Urinary bladder (tissue), 4 donors: ENCODE measurements around the gene COX4I2. TPM values are rescaled to one million over a fixed set of nuclear protein-coding genes. Genes with fewer than 3 reads are reported as not detected.

Experiments used
- DNase-seq: peaks from one replicate; pipeline ENCODE4 v3.0.0-alpha.2; 2015; ENCODE audit errors: extremely low spot score
- H3K27ac ChIP-seq: one replicate; pipeline ENCODE4 v1.5.1; 2013; ENCODE audit warnings: low read depth, mild to moderate bottlenecking, moderate library complexity
- H3K36me3 ChIP-seq: one replicate; pipeline ENCODE4 v1.6.1; 2013; ENCODE audit warnings: mild to moderate bottlenecking, moderate library complexity; ENCODE audit not compliant: insufficient read depth
- H3K4me1 ChIP-seq: one replicate; pipeline ENCODE4 v1.6.1; 2013; ENCODE audit warnings: mild to moderate bottlenecking, moderate library complexity; ENCODE audit not compliant: insufficient read depth
- H3K4me3 ChIP-seq: one replicate; pipeline ENCODE4 v1.5.1; 2013; ENCODE audit warnings: low read depth, low read length
- WGBS: extraction: QIAGEN DNeasy Blood & Tissue Kit; methylation state at CpG from one replicate; pipeline ENCODE4 v1.1.7; 2013; 5-methylcytosine and 5-hydroxymethylcytosine counted together
- polyA plus RNA-seq: library from polyadenylated mRNA; stranded (reverse); fragments of 200-250 nt; gene quantifications from one replicate; pipeline ENCODE4 v1.2.3, GENCODE V29; 2013
- total RNA-seq: library from RNA; depleted of rRNA; stranded (reverse); fragments of >200 nt; gene quantifications from one replicate; pipeline ENCODE4 v1.2.3, GENCODE V29; 2014
- donor health status: healthy with polysubstance abuse.
- donor health status: healthy.

The COX4I2 gene
- total and polyA plus RNA-seq, 2 donors = 4.8 to 10.1 TPM

DNA sequence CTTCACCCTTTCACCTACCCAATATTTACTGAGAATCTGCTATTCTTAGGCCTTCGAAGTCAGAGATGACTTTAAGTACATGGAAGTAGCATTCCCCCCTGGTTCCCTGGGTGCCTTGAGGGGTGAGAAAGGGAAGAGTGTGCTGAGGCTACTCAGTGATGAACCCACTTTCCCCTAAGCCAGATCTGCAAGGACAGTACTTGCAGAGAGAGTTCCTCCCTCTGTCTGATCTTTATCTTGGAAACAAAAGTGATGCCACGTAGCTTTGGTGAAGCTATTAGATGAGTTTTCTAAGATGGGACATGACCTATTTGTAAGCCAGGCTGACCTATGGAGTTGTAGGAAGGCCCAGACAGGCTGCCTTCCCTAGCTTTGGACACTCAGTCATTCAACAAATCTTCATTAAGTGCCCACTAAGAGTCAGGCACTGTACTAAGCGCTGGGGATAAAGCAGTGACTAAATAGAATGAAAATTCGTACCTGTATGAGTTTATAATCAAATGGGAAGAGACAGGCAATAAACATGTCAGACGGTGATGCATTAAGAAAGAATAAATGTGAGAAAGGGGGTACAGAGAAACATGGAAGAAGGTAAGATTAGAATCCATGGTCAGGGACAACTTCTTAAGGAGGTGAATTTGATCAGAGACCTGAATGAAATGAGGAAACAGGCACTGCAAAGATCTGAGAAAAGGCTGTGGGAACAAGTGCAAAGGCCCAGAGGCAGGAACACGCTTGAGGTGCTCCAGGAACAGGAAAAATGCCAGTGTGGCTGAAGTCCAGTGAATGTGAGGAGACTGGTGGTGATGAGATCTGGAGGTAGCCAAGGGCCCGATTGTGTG is 42.8 kb downstream of the COX4I2 start:
- WGBS = 86% methylated on average over 7 of the region's 7 CpGs

DNA sequence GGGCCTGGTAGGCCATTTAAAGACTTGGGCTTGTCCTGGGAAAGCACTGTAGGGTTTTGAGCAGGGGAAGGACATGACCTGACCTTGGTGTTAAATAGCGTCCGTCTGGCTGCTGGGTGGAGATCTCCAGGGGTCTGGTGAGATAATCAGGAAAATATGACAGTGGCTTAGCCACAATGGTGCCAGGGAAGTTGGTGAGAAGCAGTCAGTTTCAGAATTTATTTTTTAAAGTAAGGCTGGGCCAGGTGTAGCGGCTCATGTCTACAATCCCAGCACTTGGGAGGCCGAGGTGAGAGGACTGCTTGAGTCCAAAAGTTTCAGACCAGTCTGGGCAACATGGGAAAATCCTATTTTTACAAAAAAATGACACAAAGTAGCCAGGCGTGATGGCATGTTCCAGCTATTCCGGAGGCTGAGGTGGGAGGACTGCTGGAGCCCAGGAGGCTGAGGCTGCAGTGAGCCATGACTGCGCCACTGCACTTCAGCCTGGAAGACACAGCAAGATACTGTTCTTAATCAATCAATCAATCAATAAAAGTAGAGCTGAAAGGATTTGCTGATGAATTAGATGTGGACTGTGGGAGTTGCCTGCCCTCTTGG is 43.5 kb downstream of the COX4I2 start:
- DNase-seq = no peak
- Histone ChIP-seq H3K4me1 (no peaks in the 10 kb centered on the region), H3K4me3 (no peak overlapping the region), H3K36me3 (no peaks in the 10 kb centered on the region), H3K27ac (no peak overlapping the region)
- WGBS = 92% methylated on average over 7 of the region's 7 CpGs

More for the DNA sequence above, 42.8 kb downstream of the COX4I2 start:
- Histone ChIP-seq H3K4me1 (no peaks in the 10 kb centered on the region), H3K4me3 (no peak overlapping the region), H3K27ac (no peak overlapping the region), H3K36me3 (no peaks in the 10 kb centered on the region)
- DNase-seq = no peak

DNA sequence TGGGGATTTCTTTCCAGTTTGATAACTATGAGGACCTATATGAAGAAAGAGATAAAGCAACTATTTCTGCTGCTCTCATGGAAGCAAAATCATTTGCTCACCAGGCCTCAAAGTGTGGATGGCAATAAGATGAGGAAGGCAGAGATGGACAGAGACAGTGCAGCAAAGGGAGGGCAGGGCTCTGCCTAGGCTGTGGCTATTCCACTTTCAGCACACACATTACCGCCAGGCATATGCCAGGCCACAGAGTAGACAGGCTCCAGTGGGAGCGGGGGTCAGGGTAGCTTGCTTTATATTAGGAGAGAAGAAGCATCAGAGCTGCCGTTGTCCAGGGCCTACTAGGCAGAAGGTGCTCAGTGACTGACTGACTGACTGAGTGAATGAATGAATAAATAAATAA is 44.1 kb downstream of the COX4I2 start:
- no peaks in the 10 kb centered on the region for H3K36me3 ChIP-seq
- DNase-seq = no peak
- H3K4me1 ChIP-seq = no peaks in the 10 kb centered on the region
- WGBS = 90% methylated on average over 3 of the region's 3 CpGs
- no peak overlapping the region for H3K4me3 ChIP-seq
- H3K27ac ChIP-seq = no peak overlapping the region

DNA sequence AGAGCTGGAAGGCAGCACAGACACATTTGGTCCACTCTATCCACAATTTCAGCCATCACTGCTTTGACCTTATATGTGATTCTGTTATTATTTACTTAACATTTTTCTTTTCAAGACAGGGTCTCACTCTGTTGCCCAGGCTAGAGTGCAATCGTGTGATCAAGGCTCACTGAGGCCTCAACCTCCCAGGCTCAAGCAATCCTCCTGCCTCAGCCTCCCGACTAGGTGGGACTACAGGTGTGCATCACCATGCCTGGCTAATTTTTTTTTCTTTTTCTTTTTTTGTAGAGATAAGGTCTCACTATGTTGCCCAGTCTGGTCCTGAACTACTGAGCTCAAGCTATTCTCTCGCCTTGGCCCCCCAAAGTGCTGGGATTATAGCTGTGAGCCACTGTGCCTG is 44.6 kb downstream of the COX4I2 start:
- no peaks in the 10 kb centered on the region for H3K4me1 ChIP-seq

GRCh38 chr20:31682927-31683326 is 45.2 kb downstream of the COX4I2 start:
- Histone ChIP-seq H3K4me3 (no peak overlapping the region), H3K27ac (no peak overlapping the region), H3K4me1 (no peaks in the 10 kb centered on the region), H3K36me3 (no peaks in the 10 kb centered on the region)
- no peak for DNase-seq
- WGBS = 77% methylated on average over 2 of the region's 2 CpGs

More for the DNA sequence above, 44.6 kb downstream of the COX4I2 start:
- no peak overlapping the region for H3K27ac ChIP-seq
- no peak overlapping the region for H3K4me3 ChIP-seq
- no peak for DNase-seq
- H3K36me3 ChIP-seq = no peaks in the 10 kb centered on the region
- 96% methylated on average over 3 of the region's 3 CpGs for WGBS

GRCh38 chr20:31684153-31685015 is 46.7 kb downstream of the COX4I2 start:
- no peak overlapping the region for H3K4me3 ChIP-seq
- no peak overlapping the region for H3K27ac ChIP-seq
- H3K36me3 ChIP-seq = no peaks in the 10 kb centered on the region
- no peaks in the 10 kb centered on the region for H3K4me1 ChIP-seq
- WGBS = 85% methylated on average over 11 of the region's 11 CpGs
- DNase-seq = no peak

DNA sequence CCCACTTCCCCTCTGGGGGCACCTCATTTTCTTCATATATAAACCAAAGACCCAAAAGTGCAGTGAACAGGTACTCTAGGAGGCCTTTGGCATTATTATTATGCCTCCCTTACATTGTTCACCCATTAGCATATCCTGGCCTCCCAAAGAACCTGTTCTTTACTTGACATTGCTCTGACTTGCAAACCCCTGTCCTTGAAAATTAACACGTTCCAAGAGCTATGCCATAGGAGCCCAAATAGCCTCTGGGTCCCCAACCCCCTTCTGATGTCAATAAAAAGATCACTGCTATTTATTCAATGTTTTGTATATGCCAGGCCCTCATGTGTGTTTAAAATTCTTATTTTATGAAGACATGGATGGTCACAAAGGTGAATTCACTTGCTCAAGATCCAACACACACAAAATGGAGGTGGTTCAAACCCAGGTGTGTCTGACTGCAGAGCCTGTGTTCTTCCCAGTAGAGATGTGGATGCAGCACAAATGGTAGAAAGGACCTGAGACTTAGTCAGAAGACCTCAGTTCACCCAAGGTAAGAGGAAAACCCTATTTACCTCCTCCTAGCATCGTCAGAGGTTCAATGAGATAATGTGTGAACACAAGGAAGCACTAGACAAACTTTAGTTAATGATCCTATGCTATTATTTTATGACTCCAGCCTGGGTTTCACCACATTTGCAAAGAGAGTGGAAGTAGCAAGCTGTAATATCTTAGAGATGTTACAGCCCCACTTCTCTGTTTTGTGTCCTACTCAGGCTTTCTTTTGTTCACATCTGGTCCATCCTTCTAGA is 48.3 kb downstream of the COX4I2 start:
- 95% methylated on average over 2 of the region's 2 CpGs for WGBS
- Histone ChIP-seq H3K4me1 (no peaks in the 10 kb centered on the region), H3K36me3 (peaks cover 2% of the 10 kb centered on the region), H3K4me3 (no peak overlapping the region), H3K27ac (no peak overlapping the region)
- DNase-seq = no peak

- no peaks in the 10 kb centered on the region for H3K4me1 ChIP-seq
- no peak overlapping the region for H3K27ac ChIP-seq
- H3K36me3 ChIP-seq = peaks cover 2% of the 10 kb centered on the region
- H3K4me3 ChIP-seq = no peak overlapping the region
- WGBS = 95% methylated on average over 3 of the region's 3 CpGs
- DNase-seq = no peak
These were observed 50.1 kb downstream of the COX4I2 start for GRCh38 chr20:31687777-31688176.

GRCh38 chr20:31689141-31689540 is 51.4 kb downstream of the COX4I2 start:
- Histone ChIP-seq H3K4me3 (no peak overlapping the region), H3K27ac (no peak overlapping the region), H3K36me3 (peaks cover 2% of the 10 kb centered on the region), H3K4me1 (no peaks in the 10 kb centered on the region)
- no peak for DNase-seq
- 88% methylated on average over 5 of the region's 5 CpGs for WGBS

DNA sequence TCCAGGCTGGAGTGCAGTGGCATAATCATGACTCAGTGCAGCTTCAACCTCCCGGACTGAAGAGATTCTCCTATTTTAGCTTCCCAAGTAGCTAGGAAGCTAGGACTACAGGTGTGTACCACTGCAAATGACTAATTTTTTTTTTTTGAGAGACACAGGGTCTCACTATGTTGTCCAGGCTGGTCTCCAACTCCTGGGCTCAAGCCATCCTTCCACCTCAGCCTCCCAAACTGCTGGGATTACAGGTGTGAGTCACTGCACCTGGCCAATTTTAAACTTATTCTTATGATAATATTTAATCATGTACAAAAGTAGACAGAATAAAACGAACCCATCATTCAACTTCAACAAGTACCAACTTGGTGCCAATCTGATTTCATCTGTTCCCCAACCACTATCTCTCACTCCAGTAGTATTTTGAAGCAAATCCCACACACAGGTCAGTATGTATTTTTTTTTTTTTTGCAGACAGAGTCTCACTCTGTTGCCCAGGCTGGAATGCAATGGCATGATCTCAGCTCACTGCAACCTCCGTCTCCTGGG is 52.5 kb downstream of the COX4I2 start:
- Histone ChIP-seq H3K27ac (no peak overlapping the region), H3K4me3 (no peak overlapping the region), H3K36me3 (peaks cover 2% of the 10 kb centered on the region), H3K4me1 (no peaks in the 10 kb centered on the region)
- 91% methylated on average over 3 of the region's 3 CpGs for WGBS
- no peak for DNase-seq

DNA sequence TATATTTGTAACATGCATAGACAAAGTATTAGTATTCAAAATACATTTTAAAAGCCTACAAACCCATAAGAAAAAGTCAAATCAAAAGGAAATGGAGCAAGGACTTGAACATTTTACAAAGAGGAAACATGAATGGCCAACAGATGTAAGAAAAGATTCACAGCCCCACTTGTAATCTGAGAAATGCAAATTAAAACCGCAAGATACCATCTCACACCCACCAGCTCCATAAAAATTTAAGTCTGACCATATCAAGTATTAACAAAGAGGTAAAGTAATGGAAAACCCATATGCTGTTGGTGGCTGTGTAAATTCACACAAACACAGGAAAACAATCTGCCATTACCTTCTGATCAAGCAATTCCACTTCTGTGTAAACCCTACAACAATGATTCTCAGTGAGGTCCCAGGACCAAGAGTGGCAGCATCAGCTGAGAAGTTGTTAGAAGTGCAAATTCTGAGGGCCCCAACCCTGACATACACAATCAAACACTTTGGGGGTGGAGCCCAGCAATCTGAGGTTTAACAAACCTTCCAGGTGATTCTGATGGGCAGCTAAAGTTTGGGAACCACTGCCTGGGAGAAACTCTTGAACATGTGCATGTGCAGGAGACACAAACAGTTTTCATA is 54.0 kb downstream of the COX4I2 start:
- DNase-seq = no peak
- peaks cover 2% of the 10 kb centered on the region for H3K36me3 ChIP-seq
- no peak overlapping the region for H3K4me3 ChIP-seq
- H3K4me1 ChIP-seq = no peaks in the 10 kb centered on the region
- H3K27ac ChIP-seq = no peak overlapping the region
- WGBS = 47% methylated on average over 1 of the region's 1 CpG

DNA sequence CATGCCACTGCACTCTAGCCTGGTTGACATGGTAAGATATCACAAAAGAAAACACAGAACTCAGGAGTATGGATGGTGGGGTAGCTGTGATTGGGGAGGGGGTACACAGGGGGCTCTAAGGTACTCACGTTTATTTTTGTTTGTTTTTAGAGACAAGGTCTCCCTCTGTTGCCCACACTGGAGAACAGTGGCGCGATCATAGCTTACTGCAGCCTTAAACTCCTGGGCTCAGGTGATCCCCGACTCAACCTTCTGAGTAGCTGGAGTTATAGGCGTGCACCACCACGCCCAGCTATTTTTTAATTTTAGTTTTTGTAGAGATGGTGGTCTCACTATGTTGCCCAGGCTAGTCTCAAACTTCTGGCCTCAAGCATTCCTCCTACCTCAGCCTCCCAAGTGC is 55.7 kb downstream of the COX4I2 start:
- Histone ChIP-seq H3K27ac (no peak overlapping the region), H3K4me3 (no peak overlapping the region), H3K4me1 (no peaks in the 10 kb centered on the region), H3K36me3 (peaks cover 2% of the 10 kb centered on the region)
- WGBS = 91% methylated on average over 6 of the region's 6 CpGs
- no peak for DNase-seq
